Stimulated activated CD4-positive, alpha-beta T cell treated with anti-CD3 and anti-CD28 coated beads, Interleukin-2, amount 100 ng/mL, for 48 hours (primary cell): ENCODE data around the gene ACSL3.
"Not testable (repeated sequence)": the region's sequence is repeated elsewhere in the genome, so short reads cannot be mapped to it uniquely, and the experiment has no call there.

Experiments used
- DNase-seq, 2 donors: peaks; one replicate each; pipeline ENCODE4 v3.0.0-alpha.2; 2020

The ACSL3 gene

GRCh38 chr2:222854773-222855700 is 5.8 kb upstream of the ACSL3 start:
- DNase-seq: no peak

- no peak for DNase-seq
Measured at GRCh38 chr2:222859786-222860612, 837 bp upstream of the ACSL3 start.

- peak; percentile 15 to 24 for DNase-seq
Measured at GRCh38 chr2:222861411-222862105, 722 bp downstream of the ACSL3 start.

GRCh38 chr2:222862106-222862908 is 1.5 kb downstream of the ACSL3 start:
- no peak for DNase-seq

- no peak for DNase-seq
Measured at GRCh38 chr2:222862909-222863544, 2.2 kb downstream of the ACSL3 start.

GRCh38 chr2:222864296-222864695 is 3.5 kb downstream of the ACSL3 start:
- no peak for DNase-seq

GRCh38 chr2:222865301-222865700 is 4.5 kb downstream of the ACSL3 start:
- no peak for DNase-seq

GRCh38 chr2:222866358-222866960 is 5.6 kb downstream of the ACSL3 start:
- no peak for DNase-seq

GRCh38 chr2:222868560-222869251 is 7.9 kb downstream of the ACSL3 start:
- not testable (repeated sequence) for DNase-seq

- DNase-seq: no peak
Measured at GRCh38 chr2:222869252-222869560, 8.4 kb downstream of the ACSL3 start.

GRCh38 chr2:222871291-222871690 is 10.5 kb downstream of the ACSL3 start:
- no peak for DNase-seq

- no peak for DNase-seq
Measured at GRCh38 chr2:222872551-222872950, 11.7 kb downstream of the ACSL3 start.

GRCh38 chr2:222875482-222875881 is 14.6 kb downstream of the ACSL3 start:
- DNase-seq: no peak

- no peak for DNase-seq
Measured at GRCh38 chr2:222876947-222877346, 16.1 kb downstream of the ACSL3 start.

- DNase-seq: no peak
Measured at GRCh38 chr2:222877556-222878300, 16.9 kb downstream of the ACSL3 start.

- DNase-seq: no peak
Measured at GRCh38 chr2:222878301-222878876, 17.6 kb downstream of the ACSL3 start.

GRCh38 chr2:222878877-222879603 is 18.2 kb downstream of the ACSL3 start:
- no peak for DNase-seq

- no peak for DNase-seq
Measured at GRCh38 chr2:222879604-222879933, 18.7 kb downstream of the ACSL3 start.

GRCh38 chr2:222882484-222882928 is 21.7 kb downstream of the ACSL3 start:
- DNase-seq: no peak
